ENCODE measurements around the gene NR5A2.

DNA sequence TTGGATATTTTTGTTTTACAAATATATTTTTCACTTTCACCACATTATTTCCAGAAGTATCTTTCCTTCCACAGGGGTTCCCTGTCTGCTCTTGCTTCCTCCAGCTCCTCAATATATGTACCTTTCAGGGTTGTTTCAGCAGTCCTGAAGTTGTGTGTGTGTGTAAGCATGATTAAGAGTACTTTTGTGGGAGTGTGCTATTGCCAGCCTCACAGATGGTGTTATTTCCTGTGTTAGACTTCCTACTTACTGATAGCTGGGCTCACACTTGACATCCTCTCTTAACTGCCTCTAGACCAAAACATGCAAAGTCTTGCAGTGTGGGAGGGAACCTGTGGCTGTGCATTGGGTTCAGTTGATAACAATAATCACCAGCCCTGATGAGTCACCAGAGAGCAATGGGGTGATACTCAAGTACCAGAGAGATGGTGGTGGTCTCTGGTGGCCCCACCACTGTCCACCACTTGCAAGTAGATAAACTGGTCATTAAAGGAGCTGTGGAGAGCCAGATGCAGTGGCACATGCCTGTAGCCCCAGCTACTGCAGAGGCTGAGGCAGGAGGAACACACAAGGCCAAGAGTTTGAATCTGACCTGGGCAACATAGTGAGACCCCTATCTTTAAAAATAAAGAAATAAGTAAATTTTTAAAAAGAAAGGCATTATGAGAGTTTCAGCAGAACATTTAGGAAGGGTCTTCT lies 126.7 kb downstream of the NR5A2 start:
- TF ChIP-seq, protein P1, sequence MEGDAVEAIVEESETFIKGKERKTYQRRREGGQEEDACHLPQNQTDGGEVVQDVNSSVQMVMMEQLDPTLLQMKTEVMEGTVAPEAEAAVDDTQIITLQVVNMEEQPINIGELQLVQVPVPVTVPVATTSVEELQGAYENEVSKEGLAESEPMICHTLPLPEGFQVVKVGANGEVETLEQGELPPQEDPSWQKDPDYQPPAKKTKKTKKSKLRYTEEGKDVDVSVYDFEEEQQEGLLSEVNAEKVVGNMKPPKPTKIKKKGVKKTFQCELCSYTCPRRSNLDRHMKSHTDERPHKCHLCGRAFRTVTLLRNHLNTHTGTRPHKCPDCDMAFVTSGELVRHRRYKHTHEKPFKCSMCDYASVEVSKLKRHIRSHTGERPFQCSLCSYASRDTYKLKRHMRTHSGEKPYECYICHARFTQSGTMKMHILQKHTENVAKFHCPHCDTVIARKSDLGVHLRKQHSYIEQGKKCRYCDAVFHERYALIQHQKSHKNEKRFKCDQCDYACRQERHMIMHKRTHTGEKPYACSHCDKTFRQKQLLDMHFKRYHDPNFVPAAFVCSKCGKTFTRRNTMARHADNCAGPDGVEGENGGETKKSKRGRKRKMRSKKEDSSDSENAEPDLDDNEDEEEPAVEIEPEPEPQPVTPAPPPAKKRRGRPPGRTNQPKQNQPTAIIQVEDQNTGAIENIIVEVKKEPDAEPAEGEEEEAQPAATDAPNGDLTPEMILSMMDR (optimal IDR thresholded peaks at IDR 0.05 in 1 of 3, IDR thresholded peaks at IDR 0.05 in 1 of 3, conservative IDR thresholded peaks at IDR 0.05 in 1 of 3; ENCODE audit: extremely low read depth in 1 of 3, insufficient read depth in 2 of 3, low read length in 3 of 3), result no peak
- TF ChIP-seq EZH2 (IDR thresholded peaks at IDR 0.05; ENCODE audit: low read length), result no peak

Data from keratinocyte (primary cell).